ENCODE data around the gene C11orf87.

C11orf87 gene

DNA sequence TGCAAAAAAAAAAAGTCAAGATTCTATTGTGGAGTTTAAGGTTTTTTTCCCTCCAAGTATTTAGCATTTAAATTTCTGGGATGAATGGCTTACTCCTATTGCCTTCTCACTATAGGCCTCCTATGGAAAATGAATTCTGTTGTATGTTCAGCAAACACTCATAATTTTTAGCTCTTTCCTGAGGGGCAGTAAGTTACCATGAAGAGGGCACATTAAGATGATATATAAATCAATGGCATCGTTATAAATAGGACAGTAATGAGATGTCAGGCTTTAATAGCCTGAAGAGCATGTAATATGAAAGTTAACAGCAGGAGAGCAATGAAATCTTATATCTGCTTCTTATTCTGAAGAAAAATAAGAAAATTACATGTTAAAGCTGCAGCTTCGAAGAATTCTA is 32.9 kb downstream of the C11orf87 start:
- no peak for DNase-seq
